HCT116 (cell line): ENCODE data around the gene GRM1.

ENCODE experiments used
- ATF3 ChIP-seq: IDR thresholded peaks from 2 replicates; pipeline ENCODE4 v1.6.1; 2012
- CTCF ChIP-seq, 3 experiments: fragments of 200-600 bp in 1 of 3; sonication (generic) in 1 of 3; IDR thresholded peaks in 2 of 3; conservative IDR thresholded peaks in 1 of 3; 2 replicates each; pipeline ENCODE4 v1.5.1; 2012 to 2017; ENCODE audit warnings: low read depth in 2 of 3, low read length in 2 of 3, antibody characterized with exemption in 1 of 3, borderline replicate concordance in 1 of 3, control low read depth in 1 of 3, mild to moderate bottlenecking in 1 of 3, mixed read lengths in 1 of 3, mixed run types in 1 of 3, moderate library complexity in 1 of 3; ENCODE audit not compliant: insufficient read depth in 1 of 3
- ELF1 ChIP-seq: IDR thresholded peaks from 2 replicates; pipeline ENCODE4 v1.6.1; 2012; ENCODE audit warnings: low read depth, borderline replicate concordance
- EZH2 ChIP-seq: fragments of 200-600 bp; sonication (generic); IDR thresholded peaks from 2 replicates; pipeline ENCODE4 v1.6.1; 2017; ENCODE audit warnings: antibody characterized with exemption, mixed run types
- FOSL1 ChIP-seq: IDR thresholded peaks from 2 replicates; pipeline ENCODE4 v1.6.1; 2012; ENCODE audit warnings: low read depth
- POLR2A ChIP-seq: IDR thresholded peaks from 2 replicates; pipeline ENCODE4 v1.7.0; 2011; ENCODE audit warnings: borderline replicate concordance; ENCODE audit not compliant: insufficient read depth, insufficient read length; ENCODE audit errors: extremely low read depth
- RAD21 ChIP-seq: IDR thresholded peaks from 2 replicates; pipeline ENCODE4 v1.6.1; 2012; ENCODE audit warnings: low read depth, mild to moderate bottlenecking
- SP1 ChIP-seq: IDR thresholded peaks from 2 replicates; pipeline ENCODE4 v1.6.1; 2012; ENCODE audit warnings: low read depth
- ZBTB33 ChIP-seq: IDR thresholded peaks from 2 replicates; pipeline ENCODE4 v1.6.1; 2011; ENCODE audit warnings: mild to moderate bottlenecking, low read length, moderate library complexity; ENCODE audit not compliant: insufficient replicate concordance; ENCODE audit errors: extremely low read depth
- ZFX ChIP-seq: fragments of 450-650 bp; IDR thresholded peaks from 2 replicates; pipeline ENCODE4 v1.6.1; 2017
- ZNF274 ChIP-seq: fragments of 200-500 bp; sonication (Bioruptor generic); IDR thresholded peaks from 2 replicates; pipeline ENCODE4 v1.6.1; 2014; ENCODE audit warnings: mild to moderate bottlenecking, low read depth, low read length, inconsistent platforms

GRCh38 chr6:146369866-146370265 is 341.0 kb downstream of the GRM1 start:
- TF ChIP-seq ELF1 (no peak), RAD21 (no peak), POLR2A (no peak), ZBTB33 (no peak), FOSL1 (no peak), CTCF (IDR thresholded peaks at IDR 0.05 in 2 of 3, conservative IDR thresholded peaks at IDR 0.05 in 1 of 3; ENCODE audit: borderline replicate concordance in 1 of 3, insufficient read depth in 1 of 3, low read depth in 2 of 3, low read length in 2 of 3) (no peak), EZH2 (no peak), ZFX (no peak), ZNF274 (no peak), ATF3 (no peak), SP1 (no peak)
